HG02981 (cell line): Measurements from ENCODE around the gene UBIAD1.
"Not testable (repeated sequence)": the region's sequence is repeated elsewhere in the genome, so short reads cannot be mapped to it uniquely, and the experiment has no call there.

Experiments used
- ATAC-seq: cut with Tn5 transposase; IDR thresholded peaks from one replicate; pipeline ENCODE4 v1.9.1; 2021; ENCODE audit warnings: mild to moderate bottlenecking, moderate library complexity; ENCODE audit not compliant: unreplicated experiment

Gene UBIAD1

GRCh38 chr1:11279630-11280029 is 6.6 kb downstream of the UBIAD1 start:
- no peak for ATAC-seq

- ATAC-seq = no peak
These were observed 7.8 kb downstream of the UBIAD1 start for GRCh38 chr1:11280719-11281376.

- no peak for ATAC-seq
These were observed 8.7 kb downstream of the UBIAD1 start for GRCh38 chr1:11281518-11282331.

- ATAC-seq = no peak
These were observed 10.2 kb downstream of the UBIAD1 start for GRCh38 chr1:11283151-11283550.

- ATAC-seq = no peak
These were observed 11.8 kb downstream of the UBIAD1 start for GRCh38 chr1:11284784-11285183.

GRCh38 chr1:11285883-11286734 is 13.1 kb downstream of the UBIAD1 start:
- no peak for ATAC-seq

- ATAC-seq = no peak
These were observed 13.9 kb downstream of the UBIAD1 start for GRCh38 chr1:11286735-11287410.

- no peak for ATAC-seq
These were observed 16.1 kb downstream of the UBIAD1 start for GRCh38 chr1:11289064-11289463.

GRCh38 chr1:11291049-11291448 is 18.1 kb downstream of the UBIAD1 start:
- ATAC-seq = no peak

- no peak for ATAC-seq
These were observed 20.9 kb downstream of the UBIAD1 start for GRCh38 chr1:11293856-11294255.

- ATAC-seq = no peak
These were observed 22.0 kb downstream of the UBIAD1 start for GRCh38 chr1:11294951-11295350.

GRCh38 chr1:11295905-11296304 is 22.9 kb downstream of the UBIAD1 start:
- no peak for ATAC-seq

- ATAC-seq = not testable (repeated sequence)
These were observed 24.8 kb downstream of the UBIAD1 start for GRCh38 chr1:11297774-11298173.

- no peak for ATAC-seq
These were observed 25.6 kb downstream of the UBIAD1 start for GRCh38 chr1:11298390-11299224.

GRCh38 chr1:11299225-11299574 is 26.2 kb downstream of the UBIAD1 start:
- no peak for ATAC-seq

- no peak for ATAC-seq
These were observed 28.6 kb downstream of the UBIAD1 start for GRCh38 chr1:11301601-11302000.

- ATAC-seq = no peak
These were observed 29.4 kb downstream of the UBIAD1 start for GRCh38 chr1:11302366-11302765.

GRCh38 chr1:11305516-11305915 is 32.5 kb downstream of the UBIAD1 start:
- not testable (repeated sequence) for ATAC-seq

GRCh38 chr1:11307852-11308251 is 34.9 kb downstream of the UBIAD1 start:
- no peak for ATAC-seq

- no peak for ATAC-seq
These were observed 35.8 kb downstream of the UBIAD1 start for GRCh38 chr1:11308699-11309224.
